ENCODE data around the gene ATG16L2.
A peak's percentile ranks its signal among the peaks of the same experiment; 100 is the strongest.

The ATG16L2 gene, protein sequence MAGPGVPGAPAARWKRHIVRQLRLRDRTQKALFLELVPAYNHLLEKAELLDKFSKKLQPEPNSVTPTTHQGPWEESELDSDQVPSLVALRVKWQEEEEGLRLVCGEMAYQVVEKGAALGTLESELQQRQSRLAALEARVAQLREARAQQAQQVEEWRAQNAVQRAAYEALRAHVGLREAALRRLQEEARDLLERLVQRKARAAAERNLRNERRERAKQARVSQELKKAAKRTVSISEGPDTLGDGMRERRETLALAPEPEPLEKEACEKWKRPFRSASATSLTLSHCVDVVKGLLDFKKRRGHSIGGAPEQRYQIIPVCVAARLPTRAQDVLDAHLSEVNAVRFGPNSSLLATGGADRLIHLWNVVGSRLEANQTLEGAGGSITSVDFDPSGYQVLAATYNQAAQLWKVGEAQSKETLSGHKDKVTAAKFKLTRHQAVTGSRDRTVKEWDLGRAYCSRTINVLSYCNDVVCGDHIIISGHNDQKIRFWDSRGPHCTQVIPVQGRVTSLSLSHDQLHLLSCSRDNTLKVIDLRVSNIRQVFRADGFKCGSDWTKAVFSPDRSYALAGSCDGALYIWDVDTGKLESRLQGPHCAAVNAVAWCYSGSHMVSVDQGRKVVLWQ

DNA sequence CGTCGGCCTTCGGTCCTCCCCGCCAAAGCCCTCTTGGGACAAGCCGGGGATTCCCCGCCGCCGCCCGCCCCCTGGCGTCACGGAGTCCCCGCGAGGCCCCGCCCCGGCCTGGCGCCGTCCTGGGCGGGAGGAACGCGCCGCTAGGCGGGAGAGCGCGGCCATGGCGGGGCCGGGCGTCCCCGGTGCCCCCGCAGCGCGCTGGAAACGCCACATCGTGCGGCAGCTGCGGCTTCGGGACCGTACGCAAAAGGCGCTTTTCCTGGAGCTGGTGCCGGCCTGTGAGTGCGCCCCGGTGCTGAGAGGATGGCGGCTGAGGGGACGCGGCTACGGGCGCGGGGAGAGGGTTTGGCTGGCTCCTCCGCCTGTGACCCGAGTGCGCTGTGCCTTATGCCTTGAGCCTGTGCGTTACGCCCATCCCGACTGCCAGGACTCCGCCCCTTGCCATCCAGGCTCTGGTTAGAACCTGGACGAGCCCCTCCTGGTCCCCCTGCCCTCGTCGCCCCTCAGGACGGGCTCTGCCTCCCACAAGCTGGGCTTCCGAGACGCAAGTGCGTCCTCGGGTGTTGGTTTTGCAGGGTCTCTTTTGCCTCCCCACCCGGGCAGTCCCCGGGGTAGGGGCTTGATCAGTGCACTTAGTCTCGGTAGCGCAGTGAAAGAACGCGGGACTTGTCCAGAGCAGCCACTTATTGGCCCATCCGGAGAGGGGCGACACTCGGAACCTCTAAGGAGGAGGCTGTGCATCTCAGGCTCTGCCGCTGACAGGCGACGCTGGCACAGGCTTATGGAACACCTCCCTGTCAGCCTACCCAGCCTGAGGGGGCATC, at the start of gene ATG16L2:
Gene ATG16L2 (plus strand): TSS at position 126 of the 824 bp plus-strand sequence. CDS start 35 bp downstream, at position 161.
- peak; percentile 93 for DNase-seq

DNA sequence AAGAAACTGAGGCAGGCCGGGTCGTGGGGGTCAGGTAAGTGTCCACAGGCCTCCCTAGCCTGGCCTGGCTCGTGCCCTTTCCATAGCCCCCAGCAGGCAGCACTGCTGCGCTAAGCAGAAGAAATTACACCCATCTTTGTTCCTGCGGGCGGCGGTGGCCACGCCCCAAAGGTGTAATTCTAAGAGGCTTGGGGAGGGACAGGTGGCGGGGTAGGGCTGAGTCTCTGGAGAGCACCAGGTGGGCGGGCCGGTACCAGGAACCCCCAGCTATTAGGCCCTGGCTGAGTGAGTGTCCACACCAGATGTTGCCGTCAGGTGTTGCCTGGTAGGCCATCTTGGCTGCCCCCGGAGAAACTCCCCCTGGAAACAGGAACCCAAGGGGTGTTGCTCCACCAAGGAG, 49.7 kb upstream of the ATG16L2 start:
- no peak for DNase-seq

DNA sequence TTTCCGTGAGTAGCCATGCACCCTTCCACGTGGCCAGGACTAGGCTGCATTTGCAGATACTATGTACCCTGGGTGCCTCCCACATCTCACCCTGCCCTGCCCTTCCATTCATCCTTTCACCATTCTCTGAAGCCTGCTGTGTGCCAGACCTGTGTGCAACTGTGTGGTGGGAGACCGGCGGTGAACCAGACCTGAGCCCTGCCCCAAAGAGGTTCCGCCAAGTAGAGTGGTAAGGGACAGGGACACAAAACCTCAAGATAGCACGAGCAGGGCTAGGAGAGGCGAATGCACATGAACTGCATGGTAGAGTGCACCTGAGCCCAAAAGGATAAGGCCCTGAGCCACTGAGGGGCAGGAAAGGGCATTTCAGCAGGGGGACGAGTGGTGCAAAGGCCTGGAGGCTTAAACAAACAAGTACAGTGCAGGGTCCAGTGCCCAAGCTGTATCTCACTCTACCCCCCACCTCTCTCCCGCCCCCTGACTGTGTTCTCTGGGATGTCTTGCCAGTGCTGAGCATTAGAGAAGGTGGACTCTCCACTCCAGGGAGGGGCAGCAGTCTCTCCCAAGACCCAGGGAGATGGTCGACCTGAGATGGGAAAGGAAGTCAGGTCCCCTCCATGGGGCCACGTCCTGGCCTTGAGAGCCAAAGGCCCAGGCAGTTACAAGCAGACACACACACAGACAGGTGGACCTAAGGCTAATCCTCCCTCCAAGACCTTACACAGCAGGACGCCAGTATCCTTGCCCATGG, 47.9 kb upstream of the ATG16L2 start:
- DNase-seq: no peak

DNA sequence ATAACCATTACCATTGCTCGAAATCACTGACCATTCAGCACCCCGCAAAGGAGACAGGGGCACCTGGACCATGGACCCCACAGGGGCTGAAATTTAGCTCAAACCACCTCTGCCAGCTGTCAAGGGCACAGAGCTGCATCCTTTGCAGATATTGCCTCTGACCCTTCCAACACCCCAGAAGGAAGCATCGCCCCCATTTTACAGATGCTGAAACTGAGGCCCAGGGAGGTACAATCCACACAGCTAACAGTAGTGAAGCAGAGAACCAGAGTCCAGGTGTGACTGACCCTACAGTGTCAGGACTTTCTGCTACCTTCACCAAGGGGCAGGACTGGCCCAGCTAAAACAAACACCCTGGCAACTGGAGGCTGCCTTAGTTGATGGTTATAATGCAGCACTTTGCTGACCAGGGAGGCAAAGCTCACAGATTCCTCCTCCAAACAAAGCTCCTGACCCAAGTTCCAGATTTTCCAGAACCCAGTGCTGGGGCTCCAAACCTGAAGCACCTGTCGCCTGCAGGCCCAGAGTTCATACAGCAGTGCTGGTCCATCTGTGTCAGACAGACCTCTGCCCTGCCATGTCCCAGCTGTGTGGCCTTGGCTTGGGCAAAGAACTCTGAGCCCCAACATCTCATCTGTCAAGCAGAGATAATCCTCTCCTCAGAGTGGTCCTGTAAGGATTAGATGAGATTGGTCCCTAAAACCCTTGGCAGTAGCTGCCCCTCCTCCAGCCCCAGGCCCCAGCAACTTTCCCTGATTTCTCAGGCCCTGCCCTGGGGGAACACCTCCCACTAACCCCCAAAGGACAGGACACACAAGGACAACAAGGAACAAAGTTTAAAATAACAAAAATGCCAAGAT, 46.8 kb upstream of the ATG16L2 start:
- DNase-seq: no peak

DNA sequence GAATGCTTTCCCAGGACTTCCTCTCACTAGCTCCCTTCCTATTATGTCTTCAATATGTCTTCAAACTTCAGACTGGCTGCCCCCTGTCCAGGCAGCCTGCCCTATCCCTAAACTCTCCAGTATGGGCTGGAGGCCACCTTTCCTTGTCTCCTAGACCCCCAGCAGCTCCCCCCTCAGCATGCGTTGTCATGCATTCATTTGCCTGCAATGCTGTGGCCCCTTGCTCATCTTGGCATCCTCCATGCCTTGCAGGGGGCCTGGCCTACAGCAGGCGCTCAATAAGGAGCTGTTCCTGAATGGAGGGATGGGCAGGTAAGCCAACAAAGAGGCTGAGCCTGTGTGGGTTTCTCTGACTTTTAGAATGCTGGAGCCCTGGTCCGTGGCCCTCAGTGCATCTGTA, 45.6 kb upstream of the ATG16L2 start:
- DNase-seq: no peak

DNA sequence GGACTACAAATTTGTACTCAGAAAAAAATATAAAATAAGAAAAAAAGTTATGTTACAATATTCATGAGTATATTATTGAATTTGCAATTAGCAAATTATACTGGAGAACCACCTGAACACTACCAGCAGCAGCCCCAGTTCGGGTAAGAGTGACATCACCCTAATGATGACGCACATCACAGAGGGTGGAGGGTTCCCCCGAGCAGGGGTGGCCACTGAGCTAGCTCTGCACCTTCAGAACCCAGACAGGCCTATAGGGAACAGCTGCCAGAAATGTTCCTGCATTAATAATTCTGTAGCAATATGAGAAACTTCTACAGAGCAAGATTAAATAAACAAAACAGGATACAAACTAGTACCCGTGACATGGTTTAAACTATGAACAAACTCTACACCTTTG, 44.5 kb upstream of the ATG16L2 start:
- no peak for DNase-seq

DNA sequence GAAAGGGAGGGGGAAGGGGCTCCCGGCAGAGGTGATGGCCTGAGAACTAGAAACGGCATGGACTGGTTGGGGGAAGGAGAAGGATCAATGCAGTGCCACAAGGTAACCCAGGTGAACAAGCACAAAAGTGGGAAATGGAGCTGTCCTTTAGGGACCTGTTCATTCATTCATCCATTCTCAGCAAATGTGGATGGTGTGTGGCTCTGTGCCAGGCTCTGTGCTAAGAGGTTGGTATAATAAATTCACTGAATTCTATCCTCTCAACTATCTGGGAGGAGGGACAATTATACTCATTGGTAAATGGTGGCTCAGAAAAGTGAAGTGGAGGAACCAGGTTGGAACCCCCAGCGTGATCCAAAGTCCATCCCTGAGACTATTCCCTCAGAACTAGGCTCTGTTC, 43.4 kb upstream of the ATG16L2 start:
- DNase-seq: no peak

DNA sequence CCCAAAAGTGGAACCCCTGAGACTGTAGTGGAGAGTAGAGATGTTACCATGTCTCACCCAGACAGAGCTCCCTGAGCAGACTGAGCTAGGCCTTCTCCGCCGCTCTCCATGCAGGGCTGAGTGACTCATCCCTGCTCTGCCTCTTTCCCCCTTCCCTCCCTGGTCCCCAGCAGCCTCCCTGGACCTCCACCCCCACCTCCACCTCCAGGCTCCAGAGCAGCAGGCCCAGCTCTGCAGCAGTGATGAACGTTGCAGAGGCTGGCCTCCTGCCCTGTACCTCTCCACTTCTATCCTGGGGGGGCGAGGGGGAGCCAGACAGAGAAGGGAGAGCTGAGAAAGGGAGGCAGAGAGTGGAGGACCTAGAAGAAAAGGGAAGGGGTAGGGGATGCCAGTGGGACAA, 42.7 kb upstream of the ATG16L2 start:
- DNase-seq: no peak

DNA sequence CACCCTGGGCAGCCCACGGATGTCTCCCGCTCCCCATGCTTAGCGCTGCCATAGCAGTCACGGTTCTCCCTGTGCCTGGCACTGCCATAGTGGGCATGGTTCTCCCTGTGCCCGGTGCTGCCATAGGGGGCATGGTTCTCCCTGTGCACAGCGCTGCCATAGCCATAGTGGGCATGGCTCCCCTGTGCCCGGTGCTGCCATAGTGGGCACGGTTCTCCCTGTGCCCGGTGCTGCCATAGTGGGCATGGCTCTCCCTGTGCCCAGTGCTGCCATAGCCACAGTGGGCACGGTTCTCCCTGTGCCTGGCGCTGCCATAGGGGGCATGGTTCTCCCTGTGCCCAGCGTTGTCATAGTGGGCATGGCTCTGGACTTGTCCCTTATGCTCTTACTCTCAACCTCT, 42.2 kb upstream of the ATG16L2 start:
- no peak for DNase-seq

DNA sequence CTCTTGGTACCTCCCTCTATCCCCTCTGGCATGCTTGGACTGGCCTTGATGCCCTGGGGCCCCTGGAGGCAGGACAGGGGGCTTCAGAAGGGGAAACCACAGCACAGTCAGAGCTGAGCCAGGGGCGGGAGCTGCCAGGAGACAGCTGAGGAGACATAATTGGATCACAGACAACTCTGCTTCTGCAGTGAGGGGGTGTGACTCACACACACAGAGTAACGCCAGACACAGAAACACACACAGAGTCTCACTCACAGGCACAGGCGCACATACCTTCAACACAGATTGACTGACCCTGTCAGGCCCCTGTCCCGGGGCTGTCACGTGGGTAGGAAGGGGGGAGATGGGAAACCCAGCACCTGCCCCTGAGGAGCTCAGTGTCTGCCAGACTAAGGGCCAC, 40.9 kb upstream of the ATG16L2 start:
- no peak for DNase-seq

DNA sequence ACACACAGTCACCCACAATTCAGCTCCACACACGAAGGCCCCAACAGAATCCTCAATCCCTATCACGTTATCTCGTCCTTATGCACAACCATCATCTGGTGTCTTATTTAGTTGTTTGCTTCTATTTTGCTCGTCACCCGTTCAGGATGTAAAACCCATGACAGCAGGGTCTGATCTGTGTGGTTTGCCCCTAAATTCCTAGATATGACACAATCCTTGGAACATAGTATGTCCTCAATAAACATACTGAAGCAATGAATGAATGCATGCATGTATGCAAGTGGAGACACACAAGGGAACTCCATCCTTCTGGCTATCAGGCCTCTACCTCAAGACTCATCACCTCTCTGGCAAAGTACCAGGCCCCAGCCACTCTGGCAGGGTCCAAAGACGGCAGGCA, 40.5 kb upstream of the ATG16L2 start:
- DNase-seq: no peak

DNA sequence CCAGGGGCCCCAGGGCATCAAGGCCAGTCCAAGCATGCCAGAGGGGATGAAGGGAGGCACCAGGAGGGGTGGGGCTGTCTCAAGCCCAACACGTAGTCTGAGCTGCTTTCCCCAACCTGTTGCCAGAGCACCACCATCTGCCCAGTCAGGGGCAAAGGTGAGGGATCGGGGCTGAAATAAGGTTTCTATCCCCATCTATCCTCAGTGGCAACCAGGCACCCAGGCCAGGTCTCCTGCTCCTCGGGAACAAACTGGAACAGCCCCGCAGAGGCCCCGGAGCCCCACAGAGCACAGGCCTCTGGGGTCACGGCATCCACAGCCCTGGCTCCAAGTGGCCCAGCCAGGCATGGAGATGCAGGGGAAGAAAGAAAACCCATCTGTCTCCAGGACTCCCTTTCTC, 39.7 kb upstream of the ATG16L2 start:
- no peak for DNase-seq

DNA sequence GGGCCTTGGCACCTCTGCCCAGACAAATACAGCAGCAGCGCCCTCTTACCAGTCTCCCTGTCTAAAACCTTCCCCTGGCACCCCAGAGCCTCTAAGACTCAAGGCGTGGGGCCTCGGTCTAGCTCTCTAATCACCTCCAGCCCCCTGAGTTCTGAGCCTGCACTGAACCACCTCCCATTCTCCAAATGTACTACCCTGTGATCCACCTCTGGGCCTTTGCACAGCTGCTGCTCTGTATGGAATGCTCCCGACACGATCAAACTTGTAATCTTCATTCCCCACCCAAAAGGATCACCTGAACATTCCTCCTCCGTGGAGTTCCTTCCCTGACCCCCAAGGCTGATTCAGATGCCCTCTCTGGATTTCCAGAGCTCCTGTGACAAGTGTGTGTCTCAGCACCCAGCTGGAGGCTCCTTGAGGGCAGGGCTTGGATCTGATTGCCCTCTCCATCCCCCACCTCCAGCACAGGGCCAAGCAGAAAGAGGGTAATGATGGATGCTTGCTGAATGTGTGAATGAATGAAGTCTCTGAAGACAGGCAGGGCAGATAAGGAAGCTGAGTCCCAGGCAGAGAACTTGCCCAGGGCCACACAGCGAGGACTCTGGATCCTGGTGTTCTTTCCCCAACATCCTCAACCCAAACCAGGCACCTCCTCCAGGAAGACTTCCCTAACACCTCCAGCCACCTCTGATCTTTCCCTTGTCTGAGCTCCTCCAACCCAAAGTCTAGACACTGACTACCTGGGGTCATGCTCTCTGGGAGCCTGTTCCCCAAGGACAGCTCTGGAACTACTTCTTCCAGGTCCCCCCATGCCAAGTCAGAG, 38.7 kb upstream of the ATG16L2 start:
- no peak for DNase-seq

DNA sequence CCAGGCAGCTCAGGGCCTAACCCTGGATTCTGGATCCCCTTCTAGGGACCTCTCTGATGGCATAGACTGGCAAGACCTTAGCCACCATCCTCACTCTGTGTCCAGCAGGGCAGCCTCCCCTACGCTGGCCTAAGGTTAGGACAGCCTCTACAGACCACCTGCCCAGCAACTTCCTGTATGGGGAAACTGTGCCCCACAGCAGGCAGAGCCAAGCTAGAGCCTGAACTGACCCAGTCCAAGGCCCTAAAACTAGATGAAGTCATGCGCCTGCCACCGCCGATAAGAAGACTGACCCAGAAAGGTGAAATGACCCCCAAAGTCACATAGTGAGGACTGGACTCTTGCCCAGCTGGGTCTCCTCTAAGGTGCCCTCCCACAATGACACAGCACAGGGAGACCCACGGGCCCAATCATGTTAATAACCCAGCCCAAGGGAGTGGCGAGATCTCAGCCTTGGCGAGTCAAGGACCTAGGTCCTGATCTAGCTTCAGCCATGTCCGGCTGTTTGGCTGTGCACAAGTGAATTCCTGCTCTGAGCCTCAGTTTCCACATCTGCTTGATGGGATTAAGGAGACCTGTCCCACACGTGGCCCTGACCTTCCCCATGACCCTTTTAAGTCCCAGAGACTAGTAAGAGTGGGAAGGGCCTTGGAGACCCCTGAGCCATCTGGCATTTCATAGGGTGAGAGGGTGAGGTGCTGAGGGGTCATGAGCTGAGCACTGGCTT, 37.9 kb upstream of the ATG16L2 start:
- DNase-seq: no peak

DNA sequence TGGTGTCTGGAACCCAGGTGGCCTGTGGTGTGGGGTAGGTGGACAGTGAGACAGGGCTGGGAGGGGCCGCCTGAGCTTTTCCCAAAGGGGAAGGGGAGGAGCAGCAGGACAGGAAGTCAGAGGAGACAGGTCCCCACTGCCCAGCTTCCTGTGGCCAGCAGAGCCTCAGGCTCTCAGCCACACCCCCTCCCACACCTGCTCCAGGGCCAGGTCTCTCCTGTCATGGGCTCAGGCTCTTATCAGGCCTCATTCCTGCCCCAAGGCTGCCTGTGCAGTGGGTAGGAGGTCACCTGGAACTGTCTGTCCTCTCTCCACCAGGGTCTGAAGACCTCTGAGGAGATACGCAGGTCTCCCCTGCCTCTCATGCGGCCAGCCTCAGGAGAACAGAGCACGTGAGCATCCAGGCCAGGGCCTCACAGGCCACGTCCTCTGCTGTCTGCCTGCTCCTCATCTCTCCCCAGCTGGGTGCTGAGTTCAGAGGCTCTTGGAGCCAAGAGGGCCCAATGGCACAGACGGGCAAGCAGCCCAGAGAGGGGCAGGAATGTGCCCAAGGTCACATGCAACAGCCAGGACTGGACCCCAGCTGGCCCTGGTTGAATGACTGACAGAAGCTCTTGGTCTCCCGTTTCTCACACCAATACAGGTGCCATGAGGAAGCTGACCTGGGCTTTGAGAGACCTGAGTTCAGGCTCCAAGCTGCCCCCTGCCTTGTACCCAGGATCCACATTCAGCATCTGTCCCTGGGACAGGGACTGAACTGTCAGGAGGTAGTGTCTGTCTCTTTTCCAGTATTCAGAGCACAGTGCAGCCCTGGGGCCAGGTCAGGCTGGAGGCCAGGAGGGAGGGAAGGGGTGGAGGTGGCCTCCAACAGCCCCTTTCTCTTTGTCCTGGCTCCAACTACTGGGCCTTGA, 37.1 kb upstream of the ATG16L2 start:
- DNase-seq: no peak

DNA sequence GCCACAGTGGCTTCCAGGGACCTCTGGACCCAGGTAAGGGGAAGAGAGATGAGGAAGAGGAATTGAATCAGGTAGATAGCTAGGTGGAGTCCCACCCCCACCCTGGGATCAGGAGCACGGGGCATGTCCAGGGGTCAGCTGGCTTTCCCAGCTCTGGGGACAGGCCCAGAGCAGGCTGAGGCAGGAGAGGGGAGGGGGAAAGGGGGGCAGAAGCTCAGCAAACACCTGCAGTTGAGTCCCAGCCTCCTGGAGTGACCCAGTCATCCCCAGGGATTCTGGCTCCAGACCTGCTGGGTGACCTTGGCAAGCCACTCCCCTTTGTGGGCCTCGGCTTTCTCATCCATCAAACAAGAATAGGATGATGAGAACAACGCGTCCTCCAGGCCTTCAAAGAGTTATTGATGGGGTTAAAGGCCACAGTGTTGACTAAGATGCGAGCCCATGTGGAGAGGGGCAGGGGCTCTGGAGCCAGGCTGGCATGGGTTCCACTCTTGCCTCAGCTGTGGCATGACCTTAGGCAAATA, 36.4 kb upstream of the ATG16L2 start:
- DNase-seq: no peak

DNA sequence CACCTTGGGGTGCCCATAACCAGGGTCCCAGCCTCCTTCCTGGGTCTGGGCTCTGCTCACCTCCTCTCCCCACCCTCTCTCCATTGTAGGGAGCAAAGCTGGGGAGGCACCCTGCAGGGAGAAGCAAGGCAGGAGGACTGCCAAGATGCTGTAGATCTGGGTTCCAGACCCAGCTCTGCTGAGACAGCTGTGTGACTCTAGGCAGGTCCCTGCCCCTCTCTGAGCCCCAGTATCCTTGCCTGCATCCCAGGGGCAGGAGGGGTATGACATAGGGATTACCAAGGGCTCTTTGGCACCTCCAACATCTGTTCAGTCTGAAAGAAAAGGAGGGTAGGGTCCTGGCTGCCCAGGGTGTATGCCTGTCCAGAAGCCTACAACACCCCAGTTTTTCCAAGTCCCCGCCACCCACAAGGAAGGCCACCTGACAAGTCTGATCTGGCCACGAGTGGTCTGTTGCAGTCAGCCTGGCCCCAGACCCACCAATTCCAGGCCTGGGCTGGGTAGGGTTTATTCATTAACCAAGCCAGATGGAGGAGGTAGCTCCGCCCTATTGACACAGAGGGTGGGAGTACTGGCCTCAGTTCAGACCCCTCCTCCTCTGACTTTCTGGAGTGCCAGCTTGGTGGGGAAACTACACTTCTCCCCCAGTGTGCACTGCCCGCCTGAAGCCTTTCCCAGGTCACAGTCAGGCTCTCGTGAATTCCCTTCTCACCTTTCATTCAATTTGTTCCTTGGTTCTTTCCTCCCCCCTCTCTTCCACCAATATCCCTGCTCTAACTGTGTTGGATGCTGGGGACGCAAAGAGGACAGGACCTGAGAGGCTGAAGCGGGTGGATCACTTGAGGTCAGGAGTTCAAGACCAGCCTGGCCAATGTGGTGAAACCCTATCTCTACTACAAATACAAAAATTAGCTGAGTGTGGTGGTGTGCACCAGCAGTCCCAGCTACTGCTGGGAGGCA, 35.4 kb upstream of the ATG16L2 start:
- DNase-seq: no peak

Measured in stimulated activated CD8-positive, alpha-beta memory T cell treated with anti-CD3 and anti-CD28 coated beads, Interleukin-4, amount 100 ng/mL, for 48 hours (primary cell).